Left ventricle myocardium superior (tissue), 1 donor: Measurements from ENCODE around the gene EEF1AKMT1. TPM values are rescaled to one million over a fixed set of nuclear protein-coding genes. Genes with fewer than 3 reads are reported as not detected.
A peak's percentile ranks its signal among the peaks of the same experiment; 100 is the strongest.

Experiments
- ATAC-seq: fragments of 200-7000 bp; cut with Tn5 transposase; one replicate; pipeline ENCODE4 v1.9.1; 2020; ENCODE audit warnings: mild to moderate bottlenecking, moderate library complexity
- DNase-seq: peaks from one replicate; pipeline ENCODE4 v3.0.0-alpha.2; 2020
- intact Hi-C: fragments of 100-400 bp; cut with micrococcal nuclease; formaldehyde crosslinking; loops from one replicate; pipeline ENCODE4 v1.11.0; 2022
- total RNA-seq: library from RNA; stranded (reverse); fragmentation: NEBNext Ultra II Directional; extraction: Animal tissue kit (Norgen Biotek cat#: 25700); gene quantifications from one replicate; pipeline ENCODE4 v1.2.1, GENCODE V29; 2021
- donor health status: DM: no; HTN: yes; CAD: no; lungs with severe emphysema.

The EEF1AKMT1 gene
- total RNA-seq, 1 donor from 2014 or later: 9.1 TPM

DNA sequence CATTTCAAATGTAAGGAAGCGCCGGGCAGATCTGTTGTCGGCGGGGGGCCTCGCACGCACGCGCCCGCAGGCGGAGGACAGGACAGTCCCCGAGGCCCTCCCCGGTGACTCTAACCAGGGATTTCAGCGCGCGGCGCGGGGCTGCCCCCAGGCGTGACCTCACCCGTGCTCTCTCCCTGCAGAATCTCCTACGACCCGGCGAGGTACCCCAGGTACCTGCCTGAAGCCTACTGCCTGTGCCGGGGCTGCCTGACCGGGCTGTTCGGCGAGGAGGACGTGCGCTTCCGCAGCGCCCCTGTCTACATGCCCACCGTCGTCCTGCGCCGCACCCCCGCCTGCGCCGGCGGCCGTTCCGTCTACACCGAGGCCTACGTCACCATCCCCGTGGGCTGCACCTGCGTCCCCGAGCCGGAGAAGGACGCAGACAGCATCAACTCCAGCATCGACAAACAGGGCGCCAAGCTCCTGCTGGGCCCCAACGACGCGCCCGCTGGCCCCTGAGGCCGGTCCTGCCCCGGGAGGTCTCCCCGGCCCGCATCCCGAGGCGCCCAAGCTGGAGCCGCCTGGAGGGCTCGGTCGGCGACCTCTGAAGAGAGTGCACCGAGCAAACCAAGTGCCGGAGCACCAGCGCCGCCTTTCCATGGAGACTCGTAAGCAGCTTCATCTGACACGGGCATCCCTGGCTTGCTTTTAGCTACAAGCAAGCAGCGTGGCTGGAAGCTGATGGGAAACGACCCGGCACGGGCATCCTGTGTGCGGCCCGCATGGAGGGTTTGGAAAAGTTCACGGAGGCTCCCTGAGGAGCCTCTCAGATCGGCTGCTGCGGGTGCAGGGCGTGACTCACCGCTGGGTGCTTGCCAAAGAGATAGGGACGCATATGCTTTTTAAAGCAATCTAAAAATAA, 52.1 kb downstream of the EEF1AKMT1 start:
- peak; percentile 64 for DNase-seq
- intact Hi-C loops: no loop called here
- peak; percentile 79 for ATAC-seq

DNA sequence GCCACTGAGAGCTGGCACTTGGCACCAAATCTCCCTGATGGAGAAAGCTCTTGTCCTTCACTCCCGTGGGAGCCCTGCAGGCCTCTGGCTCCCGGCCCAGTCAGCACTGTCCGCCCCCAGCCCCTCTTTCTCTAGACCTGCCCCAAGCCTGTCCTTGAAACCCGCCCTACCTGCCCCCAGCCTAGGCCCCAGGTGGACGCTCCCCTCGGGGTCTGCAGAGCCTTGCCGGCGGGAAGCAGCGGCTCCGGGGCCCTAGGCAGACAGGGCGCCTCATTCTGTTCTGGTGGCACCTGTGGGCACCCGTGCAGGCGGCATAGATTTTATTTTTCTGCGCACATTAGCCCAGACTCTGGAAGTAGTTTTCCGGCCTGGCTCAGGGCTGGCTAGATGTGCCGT, 52.7 kb downstream of the EEF1AKMT1 start:
- intact Hi-C loops: no loop called here
- no peak for ATAC-seq
- no peak for DNase-seq

DNA sequence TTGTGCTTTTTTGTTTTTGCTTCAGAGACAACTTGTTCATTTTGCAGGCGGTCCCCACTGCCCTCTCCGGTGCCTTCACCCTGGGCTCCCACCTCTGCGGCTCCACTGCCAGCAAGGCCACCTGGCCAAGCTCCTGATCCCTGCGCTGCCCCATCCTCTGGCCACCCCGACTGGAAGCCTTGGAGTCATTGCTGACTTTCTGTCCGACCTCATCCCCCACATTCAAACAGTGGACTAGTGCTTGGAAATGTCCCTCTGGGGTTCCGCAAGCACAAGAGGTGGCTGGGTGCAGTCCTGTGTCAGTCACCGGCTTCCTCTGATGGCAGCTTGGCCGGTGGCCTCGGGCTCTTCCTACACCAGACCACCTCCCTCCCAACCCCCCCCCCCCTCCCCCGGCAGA, 53.3 kb downstream of the EEF1AKMT1 start:
- no peak for DNase-seq
- intact Hi-C loops: no loop called here
- ATAC-seq: no peak

DNA sequence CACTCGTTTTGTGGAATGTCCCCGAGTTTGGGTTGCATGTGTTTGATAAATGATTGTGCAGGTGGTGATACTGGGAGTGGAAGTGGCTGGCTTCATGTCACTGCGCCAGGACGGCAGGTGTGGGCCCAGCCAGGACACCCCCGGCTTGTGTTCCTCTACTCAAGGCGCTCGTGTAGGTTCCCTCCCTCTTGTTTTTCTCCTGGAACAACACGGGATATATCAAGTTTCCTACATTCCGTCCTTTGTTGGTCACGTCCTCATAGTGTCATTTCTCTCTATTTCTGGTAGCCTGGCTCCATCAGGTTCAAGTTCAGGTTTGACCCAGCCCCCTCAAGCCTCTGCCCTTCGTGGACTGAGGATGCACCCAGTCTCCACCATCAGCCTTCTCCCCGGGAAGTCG, 54.0 kb downstream of the EEF1AKMT1 start:
- DNase-seq (no peak), ATAC-seq (no peak)
- intact Hi-C loops: no loop called here

DNA sequence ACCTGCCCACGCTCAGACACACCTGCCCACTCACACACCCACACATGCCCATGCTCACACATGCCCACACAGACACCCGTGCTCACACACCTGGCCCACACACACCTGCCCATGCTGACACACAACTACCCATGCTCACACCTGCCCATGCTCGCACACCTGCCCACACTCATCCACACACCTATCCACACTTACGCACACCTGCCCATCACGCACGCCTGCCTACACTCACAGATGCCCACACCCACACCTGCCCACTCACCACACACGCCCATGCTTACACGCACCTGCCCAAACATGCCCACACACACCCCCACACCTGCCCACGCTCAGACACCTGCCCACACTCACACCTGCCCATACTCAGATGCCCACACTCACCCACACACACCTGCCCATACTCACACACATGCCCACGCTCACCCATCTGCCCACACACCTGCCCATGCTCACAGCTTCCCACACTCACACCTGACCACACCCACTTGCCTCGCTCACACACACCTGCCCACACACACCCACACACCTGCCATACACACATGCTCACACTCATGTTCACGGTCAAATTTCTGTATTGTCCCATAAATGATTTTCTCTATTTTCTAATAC, 54.7 kb downstream of the EEF1AKMT1 start:
- intact Hi-C loops: no loop called here
- ATAC-seq (no peak), DNase-seq (no peak)

- intact Hi-C loops: no loop called here
- DNase-seq (no peak), ATAC-seq (no peak)
Observed at GRCh38 chr13:20717581-20718542, 55.9 kb downstream of the EEF1AKMT1 start.

GRCh38 chr13:20716951-20717350, 56.8 kb downstream of the EEF1AKMT1 start:
- no peak for DNase-seq
- ATAC-seq: no peak
- intact Hi-C loops: no loop called here

- intact Hi-C loops: no loop called here
Observed at GRCh38 chr13:20715330-20715712, 58.4 kb downstream of the EEF1AKMT1 start.

DNA sequence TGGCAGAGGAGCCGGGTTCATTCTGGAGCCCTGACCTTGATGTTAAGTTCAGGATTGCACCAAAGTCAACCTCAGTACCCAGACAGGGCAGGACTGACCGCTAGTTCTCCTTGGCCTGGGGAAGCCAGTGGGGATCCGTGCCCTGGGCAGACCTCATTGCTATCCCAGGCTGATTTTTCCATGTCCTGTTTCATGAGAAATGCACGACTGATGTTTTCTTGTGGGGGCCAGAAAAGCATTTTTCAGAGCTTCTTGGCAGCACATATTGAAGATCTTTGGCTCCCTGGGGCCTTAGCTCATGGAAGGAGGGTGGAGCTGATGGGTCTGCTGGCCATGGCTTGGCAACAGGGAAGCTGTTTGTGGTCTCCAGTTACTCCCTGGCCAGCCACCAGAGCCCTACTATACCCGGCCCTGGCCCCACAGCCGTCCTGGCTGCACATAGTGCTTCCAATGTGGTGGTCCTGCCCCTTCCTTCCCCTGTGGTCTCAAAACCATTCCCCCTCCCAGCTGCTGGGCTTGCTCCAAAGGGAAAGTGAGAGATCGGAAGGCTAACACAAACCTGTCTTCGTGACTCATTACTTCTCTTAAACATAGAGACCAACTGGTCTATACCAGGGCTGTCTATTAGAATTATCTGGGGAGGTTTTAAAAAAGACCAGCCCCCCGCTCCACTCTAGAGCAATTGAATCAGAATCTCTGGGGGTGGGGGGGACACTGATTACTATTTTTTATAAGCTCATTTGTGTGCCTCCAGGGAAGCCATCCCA, 59.0 kb downstream of the EEF1AKMT1 start:
- ATAC-seq (peak; percentile 79), DNase-seq (peak; percentile 77)
- intact Hi-C loops: loop anchor here (5.0 kb wide), 2 partner anchors 153 to 208 kb away; no protein-coding TSS in a partner anchor

More at GRCh38 chr13:20715330-20715712, 58.4 kb downstream of the EEF1AKMT1 start:
- DNase-seq (no peak), ATAC-seq (no peak)

GRCh38 chr13:20714161-20714560, 59.6 kb downstream of the EEF1AKMT1 start:
- intact Hi-C loops: loop anchor here (5.0 kb wide), 2 partner anchors 153 to 208 kb away; no protein-coding TSS in a partner anchor
- DNase-seq: no peak
- peak; percentile 4 for ATAC-seq

GRCh38 chr13:20713751-20714150, 60.0 kb downstream of the EEF1AKMT1 start:
- intact Hi-C loops: loop anchor here (5.0 kb wide), 2 partner anchors 154 to 209 kb away; no protein-coding TSS in a partner anchor
- DNase-seq: no peak
- peak; percentile 29 for ATAC-seq

DNA sequence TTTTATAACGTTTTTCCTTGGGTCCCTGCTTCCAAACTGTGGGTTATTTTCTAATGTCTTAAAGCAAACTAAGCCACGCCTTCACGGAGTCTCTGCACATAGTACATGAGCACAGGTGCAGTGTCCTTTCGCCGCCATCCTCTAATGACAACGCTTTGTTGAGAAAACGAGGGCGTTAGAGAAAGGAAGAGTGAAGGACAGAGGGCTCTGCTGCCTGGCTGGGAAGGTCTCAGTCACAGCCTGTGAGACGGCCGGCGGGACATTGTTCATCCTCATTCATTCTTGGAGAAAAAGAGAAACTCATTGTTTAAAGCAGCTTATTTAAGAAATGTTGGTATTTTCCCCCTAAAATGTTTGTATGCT, 60.8 kb downstream of the EEF1AKMT1 start:
- ATAC-seq (peak; percentile 22), DNase-seq (no peak)
- intact Hi-C loops: loop anchor here (5.0 kb wide), 2 partner anchors 154 to 209 kb away; no protein-coding TSS in a partner anchor

DNA sequence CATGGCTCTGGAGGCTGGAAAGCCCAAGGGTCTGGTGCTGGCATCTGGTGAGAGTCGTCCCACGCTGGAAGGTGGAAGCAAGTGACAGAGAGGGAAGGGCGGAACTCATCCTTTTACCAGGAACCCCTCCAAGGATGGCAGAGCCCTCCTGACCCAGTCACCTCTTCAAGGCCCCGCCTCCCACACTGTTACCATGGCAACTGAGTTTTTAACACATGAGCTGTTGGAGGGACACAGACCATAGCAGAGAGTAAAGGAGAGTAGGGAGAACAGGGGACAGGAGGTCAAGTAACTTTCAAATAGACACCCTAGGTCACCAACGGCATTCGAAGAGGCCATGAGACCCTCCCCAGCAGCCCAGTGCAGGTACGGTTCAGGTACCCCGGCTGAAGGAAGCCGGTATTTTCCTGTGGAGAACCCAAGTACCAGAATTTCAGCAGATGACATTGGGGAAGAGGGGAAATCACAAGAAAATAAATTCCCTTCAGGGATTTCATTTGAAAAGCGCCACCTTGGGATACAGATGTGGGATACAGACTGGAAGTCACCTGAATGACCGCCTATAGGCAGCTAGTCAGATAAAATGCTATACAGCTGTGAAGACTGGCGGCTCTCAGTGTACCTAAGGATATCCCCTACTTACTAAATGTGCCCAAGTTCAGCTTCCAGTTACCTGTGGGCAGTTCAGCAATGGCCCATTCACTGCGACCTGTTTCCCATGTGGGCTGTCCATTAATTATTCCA, 62.3 kb downstream of the EEF1AKMT1 start:
- DNase-seq (no peak), ATAC-seq (no peak)
- intact Hi-C loops: loop anchor here (5.0 kb wide), 2 partner anchors 156 to 211 kb away; no protein-coding TSS in a partner anchor

GRCh38 chr13:20709782-20710181, 64.0 kb downstream of the EEF1AKMT1 start:
- ATAC-seq: no peak
- intact Hi-C loops: loop anchor here (5.0 kb wide), 2 partner anchors 158 to 213 kb away; no protein-coding TSS in a partner anchor
- no peak for DNase-seq

DNA sequence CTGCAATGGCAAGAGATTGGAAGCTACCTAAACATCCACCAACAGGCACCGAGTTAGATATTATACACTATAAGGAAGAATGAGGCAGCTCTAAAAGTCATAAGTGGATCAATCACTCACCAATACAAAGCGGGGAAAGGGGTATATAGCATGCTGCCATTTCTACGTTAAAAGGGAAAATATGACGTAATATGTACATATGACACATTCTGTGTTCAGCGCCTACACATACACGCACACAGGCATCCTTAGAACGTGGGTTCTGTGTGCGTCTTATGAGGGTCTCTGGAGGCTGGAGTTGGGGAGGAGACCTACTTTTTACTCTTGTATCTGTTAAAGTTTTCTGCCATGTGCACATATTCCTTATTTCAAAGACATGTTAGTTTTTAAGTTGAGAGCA, 64.4 kb downstream of the EEF1AKMT1 start:
- no peak for DNase-seq
- intact Hi-C loops: no loop called here
- ATAC-seq: no peak

GRCh38 chr13:20708216-20708615, 65.5 kb downstream of the EEF1AKMT1 start:
- DNase-seq (no peak), ATAC-seq (no peak)
- intact Hi-C loops: no loop called here

GRCh38 chr13:20706661-20707060, 67.1 kb downstream of the EEF1AKMT1 start:
- no peak for ATAC-seq
- no peak for DNase-seq
- intact Hi-C loops: no loop called here
